Mucosa of gallbladder (tissue), 1 donor: ENCODE data around the gene TCF12. TPM values are rescaled to one million over a fixed set of nuclear protein-coding genes. Genes with fewer than 3 reads are reported as not detected.
"Not testable (repeated sequence)": the region's sequence is repeated elsewhere in the genome, so short reads cannot be mapped to it uniquely, and the experiment has no call there.

Experiments
- DNase-seq: peaks from one replicate; pipeline ENCODE4 v3.0.0-alpha.2; 2020; ENCODE audit warnings: low spot score
- total RNA-seq: library from RNA; stranded (reverse); gene quantifications from one replicate; pipeline ENCODE4 v1.2.1, GENCODE V29; 2021
- donor health status: DM: no; HTN: no; CAD: no.

The TCF12 gene
- total RNA-seq, 1 donor from 2014 or later, result 112 TPM

GRCh38 chr15:56915888-56916287 lies 2.6 kb upstream of the TCF12 start:
- no peak for DNase-seq

- no peak for DNase-seq
These were observed 1.5 kb upstream of the TCF12 start for GRCh38 chr15:56916825-56917477.

GRCh38 chr15:56917652-56918045 lies 795 bp upstream of the TCF12 start:
- DNase-seq, result no peak

DNA sequence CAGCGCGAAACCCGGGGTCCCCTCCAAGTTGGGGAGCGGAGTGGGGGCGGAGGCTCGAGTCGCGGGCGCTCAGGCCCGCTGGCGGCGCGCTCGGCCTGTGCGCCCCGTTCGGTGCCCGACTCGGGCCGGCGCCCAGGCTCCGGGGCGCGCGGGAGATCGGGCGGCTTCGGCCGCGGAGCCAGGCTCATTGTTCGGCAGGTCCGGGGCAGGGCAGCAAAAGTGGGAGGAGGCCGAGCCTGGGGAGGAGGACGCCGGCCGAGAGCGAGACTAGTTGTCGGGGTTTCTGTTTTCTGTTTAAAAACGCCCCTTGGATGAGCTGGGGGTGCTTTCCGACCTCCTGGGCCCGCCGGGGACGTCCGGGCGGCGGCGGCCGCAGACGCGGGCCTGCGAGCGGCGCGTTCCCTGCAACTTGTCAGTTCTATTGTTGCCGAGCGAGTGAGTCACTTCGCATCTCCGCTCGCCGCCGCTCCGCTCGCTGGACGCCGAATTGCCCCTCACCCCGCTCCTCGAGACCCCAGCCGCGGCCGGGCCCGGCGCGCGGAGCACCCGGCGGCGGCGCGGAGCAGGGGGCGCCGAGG lies 676 bp downstream of the TCF12 start:
- DNase-seq, result peak; percentile 34

GRCh38 chr15:56919609-56920366 lies 1.3 kb downstream of the TCF12 start:
- DNase-seq, result peak; percentile 19

GRCh38 chr15:56920367-56920627 lies 1.9 kb downstream of the TCF12 start:
- DNase-seq, result no peak

DNA sequence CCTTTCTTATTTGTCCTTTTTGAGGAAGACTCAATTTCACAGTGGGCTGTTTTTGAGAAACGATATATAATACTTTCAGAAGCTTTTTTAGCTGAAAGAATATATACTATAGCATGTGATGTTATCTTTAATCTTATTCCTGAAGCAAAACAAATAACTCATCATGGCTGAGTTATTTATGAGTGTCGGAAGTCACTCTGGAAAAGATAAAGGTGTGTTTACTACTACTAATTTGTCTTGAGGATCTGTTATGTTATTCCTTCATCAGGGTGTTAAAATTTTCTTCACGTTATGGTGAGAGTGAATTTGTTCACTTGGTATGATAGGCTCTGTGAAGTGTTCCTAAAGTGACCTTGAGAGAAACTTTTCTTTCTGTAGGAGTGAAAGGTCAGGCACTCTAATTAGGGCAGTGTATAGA lies 4.7 kb downstream of the TCF12 start:
- no peak for DNase-seq

- DNase-seq, result no peak
These were observed 9.4 kb downstream of the TCF12 start for GRCh38 chr15:56927816-56928215.

- no peak for DNase-seq
These were observed 11.0 kb downstream of the TCF12 start for GRCh38 chr15:56929399-56929798.

GRCh38 chr15:56929933-56930332 lies 11.5 kb downstream of the TCF12 start:
- no peak for DNase-seq

DNA sequence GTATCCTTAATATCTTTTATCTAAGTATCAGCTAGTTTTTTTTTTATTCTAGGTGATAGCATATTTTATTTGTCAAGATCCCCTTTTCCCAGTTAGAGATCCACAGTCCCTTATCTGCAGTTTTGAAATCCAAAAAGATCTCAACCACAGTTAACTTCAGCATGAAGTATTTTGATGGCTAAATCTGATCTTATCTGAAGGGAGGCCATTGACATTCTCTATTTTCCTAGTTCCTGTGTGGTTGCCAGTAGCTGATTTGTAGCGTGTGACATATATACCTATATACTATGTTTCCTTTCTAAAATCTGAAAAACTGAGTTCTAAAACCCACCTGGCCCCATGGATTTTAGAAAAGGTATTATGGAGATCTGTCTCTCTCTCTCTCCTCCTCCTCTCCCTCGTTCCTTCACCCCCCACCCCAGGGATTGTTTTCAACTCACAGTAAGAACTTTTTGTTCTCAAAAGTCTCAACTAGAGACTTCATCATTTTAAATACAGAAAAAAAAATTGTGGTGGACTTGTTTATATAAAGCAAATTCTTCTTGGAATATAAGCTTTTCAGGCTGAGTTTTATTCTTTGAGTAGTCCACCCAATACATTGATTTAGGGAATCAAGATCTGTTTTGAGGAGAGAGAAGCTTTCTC lies 12.3 kb downstream of the TCF12 start:
- DNase-seq, result no peak

DNA sequence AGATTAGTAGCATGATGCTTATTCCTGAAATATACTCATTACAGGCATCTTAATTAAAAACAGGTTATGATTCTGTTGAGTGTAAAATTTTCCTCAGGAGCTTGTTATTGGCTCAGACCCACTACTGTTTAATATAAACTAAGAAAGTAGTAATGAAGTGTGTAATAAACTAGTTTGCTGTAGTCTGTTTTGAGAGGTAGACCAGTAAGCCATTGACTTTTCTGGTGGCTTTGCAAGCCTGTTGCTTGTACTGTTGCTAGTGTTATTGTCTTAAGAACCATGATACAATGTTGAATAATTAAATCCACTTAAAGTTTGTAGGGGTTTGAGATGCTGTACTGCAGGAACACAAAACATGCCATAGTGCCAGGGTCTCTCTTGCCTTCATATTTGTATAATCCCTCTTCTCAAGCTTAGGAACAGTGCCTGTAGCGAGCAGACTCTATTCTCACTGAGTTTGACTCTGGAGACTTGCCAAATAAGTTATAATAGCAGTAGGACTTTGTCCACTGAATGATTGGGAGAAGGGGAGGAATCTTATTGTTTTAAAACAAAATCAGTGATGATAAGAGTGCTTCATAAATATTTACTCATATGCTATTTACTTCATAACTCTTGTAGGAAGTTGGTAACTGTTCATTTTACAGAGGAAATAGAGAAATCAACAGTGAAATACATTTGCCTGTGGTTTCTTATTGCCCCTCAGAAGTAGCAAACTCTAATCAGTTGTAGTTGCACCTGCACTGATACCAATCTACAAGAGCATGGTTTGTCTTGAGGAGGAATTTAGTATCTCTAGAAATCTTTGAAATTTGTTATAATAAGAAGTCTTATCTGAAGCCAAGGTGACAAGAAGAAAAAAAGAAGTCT lies 13.4 kb downstream of the TCF12 start:
- no peak for DNase-seq

DNA sequence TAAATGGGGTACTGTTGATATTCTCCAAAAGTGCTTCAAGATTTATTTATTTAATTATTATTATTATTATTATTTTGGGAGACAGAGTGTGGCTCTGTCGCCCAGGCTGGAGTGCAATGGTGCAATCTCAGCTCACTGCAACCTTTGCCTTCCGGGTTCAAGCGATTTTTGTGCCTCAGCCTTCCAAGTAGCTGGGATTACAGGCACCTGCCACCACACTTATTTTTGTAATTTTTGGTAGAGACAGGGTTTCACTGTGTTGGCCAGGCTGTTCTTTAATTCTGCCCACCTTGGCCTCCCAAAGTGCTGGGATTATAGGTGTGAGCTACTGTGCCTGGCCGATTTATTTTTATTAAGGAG lies 14.0 kb downstream of the TCF12 start:
- not testable (repeated sequence) for DNase-seq

DNA sequence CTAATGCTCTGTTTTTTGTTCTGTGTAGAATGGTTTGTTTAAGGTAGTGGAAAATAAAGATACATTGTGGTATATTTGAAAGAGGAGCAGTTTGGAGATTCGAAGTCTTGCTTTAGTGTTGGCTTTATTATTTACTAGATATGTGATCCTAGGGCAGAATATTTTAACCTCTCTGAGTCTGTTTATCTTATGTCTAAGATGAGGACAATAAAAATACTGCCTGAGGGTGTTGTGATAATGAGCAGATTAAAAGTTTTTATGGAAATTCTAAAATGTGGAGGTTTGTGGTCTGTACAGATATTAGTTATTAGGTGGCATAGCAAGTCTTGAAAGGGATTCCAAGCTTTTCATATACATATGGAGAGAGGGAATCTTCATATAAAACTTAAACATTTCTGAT lies 15.0 kb downstream of the TCF12 start:
- no peak for DNase-seq

- DNase-seq, result no peak
These were observed 15.4 kb downstream of the TCF12 start for GRCh38 chr15:56933811-56934210.

DNA sequence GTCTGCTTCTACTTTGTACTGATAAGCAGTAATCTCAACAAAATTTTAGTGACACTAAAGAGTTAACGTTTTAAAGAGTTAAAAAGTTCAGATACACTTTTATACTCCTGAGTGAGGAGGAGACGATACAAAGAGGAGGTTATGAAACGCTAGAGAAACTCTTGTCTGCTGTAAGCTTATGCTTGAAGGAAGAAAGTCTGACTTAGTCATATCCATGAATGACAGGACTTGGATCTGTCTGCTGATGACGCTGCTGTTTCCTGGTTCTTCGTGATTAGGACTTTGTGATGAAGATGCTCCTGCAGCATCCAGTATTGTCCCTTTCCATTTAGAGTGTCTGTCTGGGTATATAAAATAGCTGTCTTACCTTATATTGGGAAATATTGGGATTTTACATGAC lies 15.8 kb downstream of the TCF12 start:
- DNase-seq, result no peak

GRCh38 chr15:56936929-56937328 lies 18.5 kb downstream of the TCF12 start:
- DNase-seq, result no peak

GRCh38 chr15:56939257-56939656 lies 20.8 kb downstream of the TCF12 start:
- no peak for DNase-seq

- no peak for DNase-seq
These were observed 21.9 kb downstream of the TCF12 start for GRCh38 chr15:56940388-56940787.

- DNase-seq, result no peak
These were observed 23.7 kb downstream of the TCF12 start for GRCh38 chr15:56942118-56942517.

DNA sequence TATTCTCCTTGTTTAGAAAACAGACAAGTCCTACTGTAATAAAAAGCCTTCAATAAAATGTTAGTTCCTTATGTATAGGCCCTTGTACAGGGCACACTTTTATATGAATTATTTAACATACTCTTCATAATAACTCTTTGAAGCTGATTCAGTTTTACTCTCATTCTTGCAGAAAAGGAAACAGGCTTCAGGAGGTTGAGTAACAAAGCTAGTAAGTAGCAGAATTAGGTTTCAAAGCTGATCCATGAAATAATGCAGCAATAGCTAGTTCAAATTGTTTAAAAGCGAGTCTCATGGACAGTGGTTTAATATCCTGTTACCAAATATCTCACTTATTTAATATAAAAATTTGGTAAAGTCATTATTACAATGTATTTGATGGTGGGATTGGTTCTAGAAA lies 25.0 kb downstream of the TCF12 start:
- no peak for DNase-seq

- no peak for DNase-seq
These were observed 26.0 kb downstream of the TCF12 start for GRCh38 chr15:56944485-56944884.
